Retinal pigment epithelial cell (primary cell): Measurements from ENCODE around the gene OGDHL.

Experiments used
- DNase-seq: peaks from one replicate; pipeline ENCODE4 v3.0.0-alpha.2; 2010; ENCODE audit warnings: low read depth
- H3K4me3 ChIP-seq: 2 replicates; pipeline ENCODE4 v1.5.1; 2011; ENCODE audit warnings: mild to moderate bottlenecking, low read length, control low read depth, moderate library complexity
- TF ChIP-seq, protein P1 (sequence below): conservative IDR thresholded peaks from 2 replicates; pipeline ENCODE4 v1.5.1; 2011; ENCODE audit warnings: low read depth, low read length, control low read depth, inconsistent platforms

OGDHL gene

DNA sequence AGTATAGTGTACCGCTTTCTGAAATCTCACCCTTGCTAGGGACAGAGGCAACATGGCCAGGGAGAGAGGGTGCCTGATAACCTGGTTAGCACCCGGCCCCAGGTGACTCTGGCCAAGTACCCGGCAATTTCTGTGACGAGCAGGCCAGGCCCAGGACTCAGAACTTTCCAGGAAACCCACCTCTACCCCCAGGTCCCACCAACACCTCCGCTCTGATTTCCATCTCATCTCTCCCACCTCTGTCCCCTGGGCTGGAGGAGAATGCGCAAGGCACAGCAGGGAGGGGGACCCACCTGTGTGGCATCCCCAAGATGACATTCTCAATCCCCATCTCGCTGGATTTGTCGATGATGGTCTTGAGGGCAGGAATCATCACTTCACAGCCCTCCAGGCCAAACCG is 11.6 kb downstream of the OGDHL start:
- no peak for DNase-seq
- no peak overlapping the region for H3K4me3 ChIP-seq
- TF ChIP-seq, protein P1, sequence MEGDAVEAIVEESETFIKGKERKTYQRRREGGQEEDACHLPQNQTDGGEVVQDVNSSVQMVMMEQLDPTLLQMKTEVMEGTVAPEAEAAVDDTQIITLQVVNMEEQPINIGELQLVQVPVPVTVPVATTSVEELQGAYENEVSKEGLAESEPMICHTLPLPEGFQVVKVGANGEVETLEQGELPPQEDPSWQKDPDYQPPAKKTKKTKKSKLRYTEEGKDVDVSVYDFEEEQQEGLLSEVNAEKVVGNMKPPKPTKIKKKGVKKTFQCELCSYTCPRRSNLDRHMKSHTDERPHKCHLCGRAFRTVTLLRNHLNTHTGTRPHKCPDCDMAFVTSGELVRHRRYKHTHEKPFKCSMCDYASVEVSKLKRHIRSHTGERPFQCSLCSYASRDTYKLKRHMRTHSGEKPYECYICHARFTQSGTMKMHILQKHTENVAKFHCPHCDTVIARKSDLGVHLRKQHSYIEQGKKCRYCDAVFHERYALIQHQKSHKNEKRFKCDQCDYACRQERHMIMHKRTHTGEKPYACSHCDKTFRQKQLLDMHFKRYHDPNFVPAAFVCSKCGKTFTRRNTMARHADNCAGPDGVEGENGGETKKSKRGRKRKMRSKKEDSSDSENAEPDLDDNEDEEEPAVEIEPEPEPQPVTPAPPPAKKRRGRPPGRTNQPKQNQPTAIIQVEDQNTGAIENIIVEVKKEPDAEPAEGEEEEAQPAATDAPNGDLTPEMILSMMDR, result no peak

GRCh38 chr10:49749556-49750491 is 12.3 kb downstream of the OGDHL start:
- TF ChIP-seq, protein P1, result no peak
- no peak overlapping the region for H3K4me3 ChIP-seq

GRCh38 chr10:49749144-49749543 is 13.0 kb downstream of the OGDHL start:
- TF ChIP-seq, protein P1, result no peak
- no peak for DNase-seq
- H3K4me3 ChIP-seq, result no peak overlapping the region

More at GRCh38 chr10:49749556-49750491, 12.3 kb downstream of the OGDHL start:
- no peak for DNase-seq

- TF ChIP-seq, protein P1, result no peak
- H3K4me3 ChIP-seq, result no peak overlapping the region
These were observed 14.1 kb downstream of the OGDHL start for GRCh38 chr10:49748006-49748405.

GRCh38 chr10:49747303-49747646 is 14.8 kb downstream of the OGDHL start:
- DNase-seq, result no peak
- H3K4me3 ChIP-seq, result no peak overlapping the region
- TF ChIP-seq, protein P1, result no peak

More at GRCh38 chr10:49748006-49748405, 14.1 kb downstream of the OGDHL start:
- no peak for DNase-seq

GRCh38 chr10:49746626-49747302 is 15.4 kb downstream of the OGDHL start:
- no peak overlapping the region for H3K4me3 ChIP-seq
- TF ChIP-seq, protein P1, result no peak

More at GRCh38 chr10:49746626-49747302, 15.4 kb downstream of the OGDHL start:
- DNase-seq, result no peak
